Measurements from ENCODE around the gene PTPRC. TPM values are rescaled to one million over a fixed set of nuclear protein-coding genes. Genes with fewer than 3 reads are reported as not detected.

The PTPRC gene
- total RNA-seq, 3 donors from 2014 or later (not counting 1 experiment from before 2014, with no cell fraction given): 1,142 to 1,334 (median 1,200) TPM

DNA sequence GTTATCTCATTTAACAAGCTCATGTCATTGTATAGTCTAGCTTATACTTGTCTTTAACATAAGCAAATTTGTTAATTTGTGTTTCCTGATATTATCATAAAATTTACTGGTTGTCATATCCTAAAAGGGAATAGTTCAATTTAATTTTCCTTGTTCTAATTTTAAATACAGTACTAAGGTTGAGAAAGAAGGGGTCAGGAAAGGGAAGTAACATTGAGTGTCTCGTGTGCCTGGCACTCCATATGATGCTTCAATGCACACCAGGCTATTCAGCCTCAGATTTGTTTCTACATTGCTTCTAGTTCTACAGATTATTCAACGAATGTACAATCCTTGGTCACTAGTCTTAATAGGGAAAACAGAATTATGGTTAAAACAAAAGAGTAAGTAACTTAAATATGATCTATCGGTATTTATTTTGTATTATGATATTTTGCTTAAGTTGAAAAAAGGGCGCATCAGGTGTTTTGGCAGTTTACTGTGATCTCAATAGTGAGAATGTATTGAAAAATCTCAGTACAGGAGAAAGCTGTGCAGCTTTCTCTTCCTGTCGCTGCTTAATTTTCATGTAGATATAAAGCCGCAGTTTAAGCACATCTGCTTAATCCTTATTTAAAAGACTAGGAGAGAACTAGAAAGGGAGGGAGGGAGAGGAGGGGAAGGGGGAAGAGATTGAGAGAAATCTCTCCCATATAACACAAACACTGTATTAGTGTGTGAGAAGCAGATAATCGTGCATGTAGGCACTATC is 13.0 kb downstream of the PTPRC start:
- peak overlapping the region; percentile 83 for H3K4me3 Mint-ChIP-seq
- Histone ChIP-seq H3K27ac (ENCODE audit: low read length) (peak overlapping the region; percentile 68), H3K27me3 (ENCODE audit: control insufficient read depth, insufficient read depth, low read length) (no peaks in the 10 kb centered on the region), H3K4me1 (ENCODE audit: control insufficient read depth, insufficient read depth, low read length) (peaks cover 20% of the 10 kb centered on the region), H3K9me3 (ENCODE audit: control insufficient read depth, insufficient read depth, low read length) (no peaks in the 10 kb centered on the region), H3K4me3 (ENCODE audit: low read length) (peak overlapping the region; percentile 4), H3K36me3 (ENCODE audit: control insufficient read depth, insufficient read depth, low read length) (peaks cover 67% of the 10 kb centered on the region)
- ATAC-seq: peak; percentile 21 to 62 (median 39)
- H3K36me3 Mint-ChIP-seq: peaks cover 22% of the 10 kb centered on the region
- TF ChIP-seq, protein P1, sequence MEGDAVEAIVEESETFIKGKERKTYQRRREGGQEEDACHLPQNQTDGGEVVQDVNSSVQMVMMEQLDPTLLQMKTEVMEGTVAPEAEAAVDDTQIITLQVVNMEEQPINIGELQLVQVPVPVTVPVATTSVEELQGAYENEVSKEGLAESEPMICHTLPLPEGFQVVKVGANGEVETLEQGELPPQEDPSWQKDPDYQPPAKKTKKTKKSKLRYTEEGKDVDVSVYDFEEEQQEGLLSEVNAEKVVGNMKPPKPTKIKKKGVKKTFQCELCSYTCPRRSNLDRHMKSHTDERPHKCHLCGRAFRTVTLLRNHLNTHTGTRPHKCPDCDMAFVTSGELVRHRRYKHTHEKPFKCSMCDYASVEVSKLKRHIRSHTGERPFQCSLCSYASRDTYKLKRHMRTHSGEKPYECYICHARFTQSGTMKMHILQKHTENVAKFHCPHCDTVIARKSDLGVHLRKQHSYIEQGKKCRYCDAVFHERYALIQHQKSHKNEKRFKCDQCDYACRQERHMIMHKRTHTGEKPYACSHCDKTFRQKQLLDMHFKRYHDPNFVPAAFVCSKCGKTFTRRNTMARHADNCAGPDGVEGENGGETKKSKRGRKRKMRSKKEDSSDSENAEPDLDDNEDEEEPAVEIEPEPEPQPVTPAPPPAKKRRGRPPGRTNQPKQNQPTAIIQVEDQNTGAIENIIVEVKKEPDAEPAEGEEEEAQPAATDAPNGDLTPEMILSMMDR (IDR thresholded peaks at IDR 0.05): no peak
- H3K27ac Mint-ChIP-seq: peak overlapping the region; percentile 86 to 90
- 24% methylated on average over 4 of the region's 7 CpGs for WGBS (ENCODE audit: insufficient coverage)
- intact Hi-C loops (cut with micrococcal nuclease): loop anchor here (1.0 kb wide), 1 partner anchor 8 kb away; no protein-coding TSS in a partner anchor
- peak in 1 of 2 donors; percentile 53 for DNase-seq
- H3K9me3 Mint-ChIP-seq: no peaks in the 10 kb centered on the region
- H3K4me1 Mint-ChIP-seq: peaks cover 71 to 74% of the 10 kb centered on the region in 2 donors
- no peaks in the 10 kb centered on the region for H3K27me3 Mint-ChIP-seq (ENCODE audit: low read depth in 2 of 2)

DNA sequence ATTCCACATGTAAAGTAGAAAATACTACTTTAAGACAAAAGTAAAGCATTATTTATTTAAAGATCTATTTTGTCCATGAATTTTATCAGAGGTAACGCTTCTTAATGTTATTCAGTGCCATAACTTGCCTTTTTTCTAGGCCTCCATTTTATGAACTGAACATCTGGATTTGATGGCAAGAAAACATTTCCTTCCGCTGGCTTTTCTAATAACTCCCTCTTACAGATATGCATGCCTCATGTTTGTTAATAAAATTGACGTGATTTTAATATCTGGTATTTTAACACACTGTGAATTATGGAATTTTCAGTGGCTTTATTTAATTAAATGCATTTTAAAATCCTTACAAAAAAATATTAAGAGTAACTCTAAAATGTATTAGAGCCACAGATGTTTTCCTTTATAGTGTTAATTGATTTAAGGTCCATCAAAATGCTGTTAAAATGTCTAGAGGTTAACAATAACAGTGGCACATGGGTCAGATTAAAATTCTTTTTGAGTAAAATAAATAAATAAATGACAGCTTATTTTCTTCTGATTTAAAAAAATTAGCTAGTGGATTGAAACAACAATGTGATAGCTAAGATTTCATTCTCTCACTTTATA is 15.1 kb downstream of the PTPRC start:
- peak overlapping the region; percentile 86 to 90 for H3K27ac Mint-ChIP-seq
- H3K27me3 Mint-ChIP-seq (ENCODE audit: low read depth in 2 of 2): no peaks in the 10 kb centered on the region
- H3K36me3 Mint-ChIP-seq: peaks cover 17% of the 10 kb centered on the region
- no peaks in the 10 kb centered on the region for H3K9me3 Mint-ChIP-seq
- TF ChIP-seq, protein P1 (IDR thresholded peaks at IDR 0.05): no peak
- H3K4me1 Mint-ChIP-seq: peaks cover 71 to 75% of the 10 kb centered on the region in 2 donors
- Histone ChIP-seq H3K4me3 (ENCODE audit: low read length) (no peak overlapping the region), H3K4me1 (ENCODE audit: control insufficient read depth, insufficient read depth, low read length) (peaks cover 21% of the 10 kb centered on the region), H3K9me3 (ENCODE audit: control insufficient read depth, insufficient read depth, low read length) (no peaks in the 10 kb centered on the region), H3K27ac (ENCODE audit: low read length) (peak overlapping the region; percentile 45), H3K36me3 (ENCODE audit: control insufficient read depth, insufficient read depth, low read length) (peaks cover 59% of the 10 kb centered on the region), H3K27me3 (ENCODE audit: control insufficient read depth, insufficient read depth, low read length) (no peaks in the 10 kb centered on the region)
- ATAC-seq (no peak), DNase-seq (no peak)
- peak overlapping the region; percentile 45 for H3K4me3 Mint-ChIP-seq
- WGBS (ENCODE audit: insufficient coverage): 63% methylated on average over 1 of the region's 3 CpGs
- intact Hi-C loops (cut with micrococcal nuclease): no loop called here

DNA sequence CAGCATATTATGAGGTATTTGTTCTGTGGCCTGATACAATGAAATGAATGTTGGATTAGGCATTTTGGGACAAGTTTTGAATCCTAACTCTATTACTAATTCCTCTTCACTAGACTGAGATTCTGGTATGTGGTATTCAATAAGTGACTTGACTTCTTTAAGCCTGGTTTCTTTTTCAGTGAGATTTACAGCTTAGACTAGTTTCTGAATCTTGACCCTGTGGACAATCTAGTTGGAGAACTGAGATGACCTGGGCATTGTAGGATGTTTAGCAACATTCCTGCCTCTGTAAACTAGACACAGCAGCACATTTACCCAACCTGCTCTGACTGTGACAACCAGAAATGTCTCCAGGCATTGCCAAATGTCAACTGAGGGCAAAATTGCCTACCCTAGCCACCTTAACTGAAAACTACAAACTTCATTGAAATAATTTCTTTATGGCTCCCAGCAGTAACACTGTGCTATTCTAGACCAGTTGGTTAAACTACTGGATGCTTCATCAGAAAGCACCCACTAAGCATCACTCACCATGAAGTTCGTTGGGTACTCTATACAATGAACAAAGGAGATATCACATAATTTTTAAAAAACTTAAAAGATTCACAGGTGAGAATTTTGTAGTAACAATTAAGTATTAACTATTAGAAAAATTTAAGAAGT is 16.8 kb downstream of the PTPRC start:
- no peak for ATAC-seq
- peaks cover under 1% of the 10 kb centered on the region for H3K36me3 Mint-ChIP-seq
- peaks cover 22% of the 10 kb centered on the region for H3K4me1 ChIP-seq (ENCODE audit: control insufficient read depth, insufficient read depth, low read length)

More for the DNA sequence above, 16.8 kb downstream of the PTPRC start:
- intact Hi-C loops (cut with micrococcal nuclease): loop anchor here (2.0 to 5.0 kb wide), 2 partner anchors 13 to 33 kb away; no protein-coding TSS in a partner anchor
- DNase-seq: no peak
- peaks cover 62 to 69% of the 10 kb centered on the region in 2 donors for H3K4me1 Mint-ChIP-seq
- Histone ChIP-seq H3K9me3 (ENCODE audit: control insufficient read depth, insufficient read depth, low read length) (no peaks in the 10 kb centered on the region), H3K27me3 (ENCODE audit: control insufficient read depth, insufficient read depth, low read length) (no peaks in the 10 kb centered on the region), H3K36me3 (ENCODE audit: control insufficient read depth, insufficient read depth, low read length) (peaks cover 43% of the 10 kb centered on the region), H3K4me3 (ENCODE audit: low read length) (no peak overlapping the region), H3K27ac (ENCODE audit: low read length) (peak overlapping the region; percentile 86)
- peak overlapping the region; percentile 90 to 94 for H3K27ac Mint-ChIP-seq
- peak overlapping the region; percentile 78 for H3K4me3 Mint-ChIP-seq
- TF ChIP-seq, protein P1 (IDR thresholded peaks at IDR 0.05): no peak
- no peaks in the 10 kb centered on the region for H3K27me3 Mint-ChIP-seq (ENCODE audit: low read depth in 2 of 2)
- H3K9me3 Mint-ChIP-seq: no peaks in the 10 kb centered on the region
- no CpG with 5 or more reads among the region's 1 CpG for WGBS (ENCODE audit: insufficient coverage)

Data from natural killer cell (primary cell).